ENCODE data around the gene PPP1R12B. TPM values are rescaled to one million over a fixed set of nuclear protein-coding genes. Genes with fewer than 3 reads are reported as not detected.

The PPP1R12B gene
- total and polyA plus RNA-seq, 2 experiments from 2014 or later: 13.2 to 13.8 TPM

- TF ChIP-seq REST (IDR thresholded peaks at IDR 0.05; ENCODE audit: unreplicated experiment) (no peak), CREB1 (CRISPR knock-in tag; IDR thresholded peaks at IDR 0.05; ENCODE audit: low read depth) (no peak), EZH2 (IDR thresholded peaks at IDR 0.05; ENCODE audit: low read depth, unreplicated experiment) (no peak), STAT1 (IDR thresholded peaks at IDR 0.05; ENCODE audit: unreplicated experiment) (no peak), NANOG (IDR thresholded peaks at IDR 0.05; ENCODE audit: borderline replicate concordance) (no peak), ETS1 (IDR thresholded peaks at IDR 0.05) (no peak), EZH2phosphoT487 (IDR thresholded peaks at IDR 0.05; ENCODE audit: unreplicated experiment) (no peak), CTCF (conservative IDR thresholded peaks at IDR 0.05; ENCODE audit: low read depth in 2 of 2) (no peak), ZNF331 (CRISPR knock-in tag; IDR thresholded peaks at IDR 0.05; ENCODE audit: low read depth) (no peak), ZNF114 (CRISPR knock-in tag; IDR thresholded peaks at IDR 0.05) (no peak)
Measured at GRCh38 chr1:202568410-202568809, 219.9 kb downstream of the PPP1R12B start (continued).

GRCh38 chr1:202568826-202569225 is 220.3 kb downstream of the PPP1R12B start:
- Histone ChIP-seq H2AFZ (no peak overlapping the region), H3F3A (replicated peaks; ENCODE audit: low read depth) (no peaks in the 10 kb centered on the region), H3K36me3 (ENCODE audit: insufficient read depth) (no peaks in the 10 kb centered on the region), H3K4me1 (ENCODE audit: insufficient read depth) (peaks cover 31% of the 10 kb centered on the region), H3K27me3 (ENCODE audit: insufficient read depth) (no peaks in the 10 kb centered on the region), H3K4me3 (no peak overlapping the region), H4K20me1 (replicated peaks; ENCODE audit: insufficient read depth) (no peaks in the 10 kb centered on the region), H3K9me2 (ENCODE audit: insufficient read depth) (no peaks in the 10 kb centered on the region), H3K79me2 (replicated peaks; ENCODE audit: insufficient read depth) (no peaks in the 10 kb centered on the region), H3K27ac (ENCODE audit: low read depth) (peak overlapping the region; percentile 63), H3K4me2 (no peak overlapping the region)
- H3K36me3 Mint-ChIP-seq (ENCODE audit: low read depth): no peaks in the 10 kb centered on the region; the same call in 2 of the 3 replicates
- no peaks in the 10 kb centered on the region for H3K27me3 Mint-ChIP-seq (ENCODE audit: insufficient read depth, low read depth, poor library complexity)
- no peak overlapping the region for H3K4me3 Mint-ChIP-seq
- no peaks in the 10 kb centered on the region for H3K9me3 Mint-ChIP-seq
- ATAC-seq (no peak), DNase-seq (ENCODE audit: low spot score) (no peak)
- peaks cover 50% of the 10 kb centered on the region for H3K4me1 Mint-ChIP-seq
- peak overlapping the region; percentile 90; the same call in 1 of the 2 replicates for H3K27ac Mint-ChIP-seq
- no peak for TF ChIP-seq ETS1 (IDR thresholded peaks at IDR 0.05)
- TF ChIP-seq POLR2AphosphoS5 (IDR thresholded peaks at IDR 0.05; ENCODE audit: low read depth): no peak
- no peak for TF ChIP-seq ZNF462 (CRISPR knock-in tag; IDR thresholded peaks at IDR 0.05)
- no peak for TF ChIP-seq ZNF114 (CRISPR knock-in tag; IDR thresholded peaks at IDR 0.05)
